Measurements from ENCODE around the gene GIMAP6. TPM values are rescaled to one million over a fixed set of nuclear protein-coding genes. Genes with fewer than 3 reads are reported as not detected.
"Not testable (repeated sequence)": the region's sequence is repeated elsewhere in the genome, so short reads cannot be mapped to it uniquely, and the experiment has no call there.

Gene GIMAP6
- total RNA-seq, 1 donor from 2014 or later, result 21.4 TPM

DNA sequence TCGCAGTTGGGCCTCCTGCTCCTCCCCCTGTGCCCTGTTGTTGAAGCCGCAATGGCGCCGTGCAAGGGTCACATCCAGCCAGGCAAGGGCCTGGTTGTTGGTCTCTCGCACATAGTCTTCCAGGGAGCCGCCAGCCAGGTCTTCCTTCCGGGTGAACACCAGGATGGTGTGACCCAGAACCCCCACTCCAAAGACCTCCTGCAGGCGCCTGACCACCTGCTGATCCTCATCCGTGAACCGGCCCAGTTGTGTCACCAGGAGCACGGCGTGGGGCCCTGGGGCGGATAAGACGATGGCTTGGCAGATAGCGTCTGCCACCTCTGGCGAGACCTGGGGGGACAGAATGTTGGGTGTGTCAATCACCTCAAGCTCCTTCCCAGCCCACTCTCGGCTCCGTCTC lies 4.2 kb downstream of the GIMAP6 start:
- Histone ChIP-seq H3K27ac (no peak overlapping the region), H3K4me1 (peaks cover 7% of the 10 kb centered on the region), H3K4me3 (no peak overlapping the region), H3K36me3 (no peaks in the 10 kb centered on the region), H3K27me3 (no peaks in the 10 kb centered on the region), H3K9me3 (no peaks in the 10 kb centered on the region)
- TF ChIP-seq, protein P1, sequence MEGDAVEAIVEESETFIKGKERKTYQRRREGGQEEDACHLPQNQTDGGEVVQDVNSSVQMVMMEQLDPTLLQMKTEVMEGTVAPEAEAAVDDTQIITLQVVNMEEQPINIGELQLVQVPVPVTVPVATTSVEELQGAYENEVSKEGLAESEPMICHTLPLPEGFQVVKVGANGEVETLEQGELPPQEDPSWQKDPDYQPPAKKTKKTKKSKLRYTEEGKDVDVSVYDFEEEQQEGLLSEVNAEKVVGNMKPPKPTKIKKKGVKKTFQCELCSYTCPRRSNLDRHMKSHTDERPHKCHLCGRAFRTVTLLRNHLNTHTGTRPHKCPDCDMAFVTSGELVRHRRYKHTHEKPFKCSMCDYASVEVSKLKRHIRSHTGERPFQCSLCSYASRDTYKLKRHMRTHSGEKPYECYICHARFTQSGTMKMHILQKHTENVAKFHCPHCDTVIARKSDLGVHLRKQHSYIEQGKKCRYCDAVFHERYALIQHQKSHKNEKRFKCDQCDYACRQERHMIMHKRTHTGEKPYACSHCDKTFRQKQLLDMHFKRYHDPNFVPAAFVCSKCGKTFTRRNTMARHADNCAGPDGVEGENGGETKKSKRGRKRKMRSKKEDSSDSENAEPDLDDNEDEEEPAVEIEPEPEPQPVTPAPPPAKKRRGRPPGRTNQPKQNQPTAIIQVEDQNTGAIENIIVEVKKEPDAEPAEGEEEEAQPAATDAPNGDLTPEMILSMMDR (IDR thresholded peaks at IDR 0.05), result no peak
- TF ChIP-seq POLR2AphosphoS5 (IDR thresholded peaks at IDR 0.05; ENCODE audit: insufficient read depth in 1 of 2, low read depth in 1 of 2), result no peak
- no peak for TF ChIP-seq POLR2A (IDR thresholded peaks at IDR 0.05)
- DNase-seq (ENCODE audit: extremely low spot score in 2 of 2), result no peak
- intact Hi-C loops (cut with DNase I), result no loop called here

DNA sequence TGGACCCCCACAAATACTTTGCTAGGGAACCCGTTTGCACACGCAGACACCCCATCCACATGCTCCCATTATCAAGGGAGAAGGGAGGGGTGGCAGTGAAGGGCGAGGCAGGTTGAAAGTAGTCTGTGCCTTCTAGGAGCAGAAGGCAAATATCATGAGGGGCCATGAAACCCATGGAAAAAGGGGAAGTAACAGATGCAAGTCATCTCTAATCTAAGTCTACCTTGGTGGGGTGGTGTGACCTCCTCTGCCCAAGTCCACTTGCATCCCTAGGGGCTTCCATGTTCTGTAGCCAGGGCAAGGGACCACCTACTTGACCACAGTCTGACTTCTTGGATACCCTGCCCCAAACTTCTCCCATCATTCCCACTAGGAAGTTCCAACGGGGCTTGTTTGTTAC lies 5.5 kb downstream of the GIMAP6 start:
- Histone ChIP-seq H3K4me3 (no peak overlapping the region), H3K9me3 (no peaks in the 10 kb centered on the region), H3K27me3 (no peaks in the 10 kb centered on the region), H3K27ac (no peak overlapping the region), H3K36me3 (no peaks in the 10 kb centered on the region), H3K4me1 (peaks cover 7% of the 10 kb centered on the region)
- no peak for TF ChIP-seq POLR2A (IDR thresholded peaks at IDR 0.05)
- TF ChIP-seq, protein P1 (IDR thresholded peaks at IDR 0.05), result no peak
- no peak for TF ChIP-seq POLR2AphosphoS5 (IDR thresholded peaks at IDR 0.05; ENCODE audit: insufficient read depth in 1 of 2, low read depth in 1 of 2)
- intact Hi-C loops (cut with DNase I), result no loop called here
- no peak for DNase-seq (ENCODE audit: extremely low spot score in 2 of 2)

DNA sequence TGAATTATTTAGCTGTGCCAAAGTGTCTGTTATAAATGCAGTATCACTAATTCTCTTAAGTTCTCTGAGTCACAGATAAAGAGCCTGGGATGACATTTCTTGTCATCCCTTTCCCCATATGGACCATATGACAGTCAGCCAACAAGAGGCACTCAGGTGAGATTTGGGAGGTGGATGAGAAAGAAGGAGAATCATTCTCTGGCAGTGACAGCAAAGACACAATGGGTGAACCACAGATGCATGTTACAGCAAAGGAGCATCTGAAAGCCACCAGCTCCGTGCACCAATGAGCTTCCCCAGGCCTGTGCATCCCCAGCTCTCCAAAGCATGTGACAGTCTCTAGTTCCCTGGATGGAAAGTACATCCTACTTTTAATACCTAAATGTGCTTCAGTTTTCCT lies 10.8 kb downstream of the GIMAP6 start:
- H3K4me1 ChIP-seq, result no peaks in the 10 kb centered on the region
- no peaks in the 10 kb centered on the region for H3K9me3 ChIP-seq
- no peak overlapping the region for H3K27ac ChIP-seq
- intact Hi-C loops (cut with DNase I), result no loop called here
- no peaks in the 10 kb centered on the region for H3K27me3 ChIP-seq
- TF ChIP-seq POLR2A (IDR thresholded peaks at IDR 0.05) (no peak), POLR2AphosphoS5 (IDR thresholded peaks at IDR 0.05; ENCODE audit: insufficient read depth in 1 of 2, low read depth in 1 of 2) (no peak)
- TF ChIP-seq, protein P1 (IDR thresholded peaks at IDR 0.05), result no peak
- no peak for DNase-seq (ENCODE audit: extremely low spot score in 2 of 2)
- H3K36me3 ChIP-seq, result no peaks in the 10 kb centered on the region
- H3K4me3 ChIP-seq, result no peak overlapping the region

DNA sequence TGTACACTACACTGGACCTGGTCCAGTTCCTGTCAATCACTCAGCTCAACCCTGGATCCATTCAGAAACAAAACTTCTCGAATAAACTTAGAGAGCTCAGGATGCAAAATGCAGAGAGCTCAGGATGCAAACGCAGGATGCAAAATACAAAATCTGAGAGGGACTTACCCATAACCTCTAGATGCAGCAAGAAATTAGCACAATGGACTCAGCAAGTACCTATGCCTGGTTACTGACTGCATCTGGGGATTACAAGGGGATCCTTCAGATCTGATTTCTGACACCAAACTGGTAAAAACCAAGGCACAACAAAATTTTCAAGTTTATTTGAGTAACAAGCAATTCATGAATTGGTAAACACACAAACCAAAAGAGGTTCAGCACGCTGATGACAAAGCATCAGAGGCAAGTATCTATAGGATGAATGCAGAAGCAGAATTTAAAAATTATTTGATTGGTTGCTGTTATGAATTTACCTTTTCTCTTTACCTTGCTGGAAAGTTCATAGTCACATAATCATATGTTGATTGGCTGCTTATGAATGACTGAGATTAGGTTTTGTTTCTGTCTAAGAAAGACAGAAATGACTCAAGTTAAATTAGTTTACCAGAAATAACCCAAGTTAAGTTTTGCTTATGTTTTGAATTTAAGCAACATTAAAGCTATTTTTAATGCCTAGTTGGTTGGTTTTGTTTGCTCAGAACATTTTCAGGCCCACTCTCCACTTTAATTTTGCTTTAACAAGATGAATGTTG lies 11.4 kb downstream of the GIMAP6 start:
- Histone ChIP-seq H3K36me3 (no peaks in the 10 kb centered on the region), H3K27me3 (no peaks in the 10 kb centered on the region), H3K27ac (no peak overlapping the region), H3K4me3 (no peak overlapping the region), H3K4me1 (no peaks in the 10 kb centered on the region), H3K9me3 (no peaks in the 10 kb centered on the region)
- TF ChIP-seq POLR2A (IDR thresholded peaks at IDR 0.05), result no peak
- no peak for TF ChIP-seq POLR2AphosphoS5 (IDR thresholded peaks at IDR 0.05; ENCODE audit: insufficient read depth in 1 of 2, low read depth in 1 of 2)
- TF ChIP-seq, protein P1 (IDR thresholded peaks at IDR 0.05), result no peak
- no peak for DNase-seq (ENCODE audit: extremely low spot score in 2 of 2)
- intact Hi-C loops (cut with DNase I), result no loop called here

DNA sequence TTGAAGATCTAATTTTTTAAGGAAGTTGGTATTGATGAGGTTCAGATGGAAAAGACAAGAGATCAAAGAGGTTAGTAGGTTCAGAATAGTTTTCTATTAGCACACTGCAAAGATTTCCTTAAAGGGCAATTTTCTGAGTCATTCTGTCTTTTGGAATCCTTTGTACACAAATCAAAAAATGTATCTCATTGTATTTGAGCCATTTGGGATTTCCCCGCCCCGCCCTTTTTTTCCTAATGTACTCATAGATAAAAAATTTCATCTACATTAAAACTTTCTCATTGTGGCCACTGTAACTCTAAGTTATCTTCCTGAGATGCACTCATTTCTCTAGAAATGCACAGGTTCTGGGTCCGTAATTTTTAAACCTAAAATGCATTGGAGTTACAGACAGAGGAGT lies 12.1 kb downstream of the GIMAP6 start:
- Histone ChIP-seq H3K4me3 (no peak overlapping the region), H3K36me3 (no peaks in the 10 kb centered on the region), H3K9me3 (no peaks in the 10 kb centered on the region), H3K4me1 (no peaks in the 10 kb centered on the region), H3K27me3 (no peaks in the 10 kb centered on the region), H3K27ac (no peak overlapping the region)
- TF ChIP-seq, protein P1 (IDR thresholded peaks at IDR 0.05), result no peak
- TF ChIP-seq POLR2AphosphoS5 (IDR thresholded peaks at IDR 0.05; ENCODE audit: insufficient read depth in 1 of 2, low read depth in 1 of 2), result no peak
- no peak for TF ChIP-seq POLR2A (IDR thresholded peaks at IDR 0.05)
- intact Hi-C loops (cut with DNase I), result no loop called here
- DNase-seq (ENCODE audit: extremely low spot score in 2 of 2), result no peak

DNA sequence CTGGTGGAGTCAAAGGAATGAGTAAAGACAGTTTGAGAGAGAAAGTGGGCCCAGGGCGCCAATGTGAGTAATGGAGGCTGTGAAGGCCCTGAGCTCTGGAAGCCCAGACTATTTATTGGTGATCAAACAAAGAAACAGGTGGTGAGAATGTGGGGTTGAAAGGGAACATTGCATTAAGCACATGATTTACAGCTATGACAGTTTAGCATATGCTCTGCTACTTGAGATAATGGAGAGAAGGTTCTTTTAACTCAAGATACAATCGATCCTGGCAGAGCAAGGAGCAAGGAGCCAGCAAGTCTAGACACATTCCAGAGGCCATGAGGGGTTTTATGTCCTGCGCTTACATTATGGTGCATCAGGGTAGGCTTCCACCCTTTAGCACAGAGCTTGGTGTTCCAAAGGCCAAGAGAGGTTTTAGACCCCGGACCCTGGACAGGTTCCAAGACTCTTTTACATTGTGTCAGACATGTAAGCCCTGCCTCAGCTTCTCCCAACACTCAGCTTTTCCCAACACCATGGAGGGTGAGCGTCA lies 16.9 kb downstream of the GIMAP6 start:
- intact Hi-C loops (cut with DNase I); H3K4me3 ChIP-seq; DNase-seq (ENCODE audit: extremely low spot score in 2 of 2); H3K27ac ChIP-seq; H3K4me1 ChIP-seq; H3K36me3 ChIP-seq; H3K27me3 ChIP-seq; H3K9me3 ChIP-seq: not testable (repeated sequence)

DNA sequence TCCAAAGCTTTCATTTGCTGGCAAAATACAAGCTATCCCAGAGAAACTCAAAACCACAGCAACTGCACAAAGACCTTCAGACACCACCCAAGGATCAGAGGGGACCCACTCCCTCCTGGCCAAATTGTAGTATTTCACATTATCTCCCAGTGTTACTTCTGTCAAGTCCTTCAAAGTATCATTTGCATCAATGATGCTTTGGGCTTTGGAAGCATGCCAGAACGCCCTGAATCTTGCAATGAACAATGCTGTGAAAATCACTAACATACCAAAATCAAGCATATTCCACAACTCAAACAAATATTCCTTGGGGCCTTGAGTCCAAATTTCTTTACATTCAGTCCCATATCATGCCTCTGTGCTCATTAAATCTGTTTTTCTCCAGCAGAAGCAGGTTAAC lies 17.8 kb downstream of the GIMAP6 start:
- H3K36me3 ChIP-seq; H3K9me3 ChIP-seq; H3K27me3 ChIP-seq; H3K4me1 ChIP-seq; DNase-seq (ENCODE audit: extremely low spot score in 2 of 2); intact Hi-C loops (cut with DNase I); H3K27ac ChIP-seq; H3K4me3 ChIP-seq: not testable (repeated sequence)

Measured in vagina (tissue), 2 donors.